Measurements from ENCODE around the gene AIPL1.

- no peak for TF ChIP-seq TAF1 (IDR thresholded peaks at IDR 0.05; ENCODE audit: borderline replicate concordance, insufficient read depth, low read length)
- TF ChIP-seq POLR2AphosphoS5 (IDR thresholded peaks at IDR 0.05; ENCODE audit: low read depth, low read length), result no peak
- TF ChIP-seq REST (IDR thresholded peaks at IDR 0.05; ENCODE audit: insufficient read depth in 1 of 2, low read depth in 2 of 2, low read length in 2 of 2), result no peak
These were observed 40.0 kb upstream of the AIPL1 start for GRCh38 chr17:6474906-6475305.
